ENCODE results near the gene ZNF280C.

GRCh38 chrX:130224810-130225209, 43.9 kb downstream of the ZNF280C start:
- TF ChIP-seq CTCF (IDR thresholded peaks at IDR 0.05) (no peak), POLR2A (IDR thresholded peaks at IDR 0.05) (no peak)

All from ovary (tissue), 3 donors.